Keratinocyte (primary cell): ENCODE data around the gene SCAF4. TPM values are rescaled to one million over a fixed set of nuclear protein-coding genes. Genes with fewer than 3 reads are reported as not detected.

ENCODE experiments used
- DNase-seq: peaks from one replicate; pipeline ENCODE4 v3.0.0-alpha.2; 2011; ENCODE audit warnings: low read depth, missing footprints, low spot score
- FAIRE-seq: peaks from 2 replicates; lab custom pipeline; 2011; peaks lifted over from hg19 to GRCh38; lab: Jason Lieb, UNC
- H2AFZ ChIP-seq: 2 replicates; pipeline ENCODE4 v1.6.0; 2012; ENCODE audit warnings: low read length, control low read depth, inconsistent platforms; ENCODE audit not compliant: control insufficient read depth
- H3K27ac ChIP-seq: 2 replicates; pipeline ENCODE4 v1.5.1; 2011; ENCODE audit warnings: low read length; ENCODE audit not compliant: control insufficient read depth, insufficient read depth
- H3K27me3 ChIP-seq: 3 replicates; pipeline ENCODE4 v1.6.0; 2011; ENCODE audit warnings: low read length; ENCODE audit not compliant: control insufficient read depth, insufficient read depth; ENCODE audit errors: extremely low read depth
- H3K36me3 ChIP-seq, 2 experiments: 2 replicates in 1 of 2; 3 replicates in 1 of 2; pipeline ENCODE4 v1.5.1; 2011; ENCODE audit warnings: low read length in 2 of 2, mild to moderate bottlenecking in 1 of 2; ENCODE audit not compliant: control insufficient read depth in 2 of 2, insufficient read depth in 2 of 2; ENCODE audit errors: extremely low read depth in 1 of 2
- H3K4me1 ChIP-seq: 3 replicates; pipeline ENCODE4 v1.5.1; 2011; ENCODE audit warnings: low read length; ENCODE audit not compliant: control insufficient read depth, insufficient read depth; ENCODE audit errors: extremely low read depth
- H3K4me2 ChIP-seq: 3 replicates; pipeline ENCODE4 v1.6.0; 2011; ENCODE audit warnings: low read depth, low read length; ENCODE audit not compliant: control insufficient read depth, insufficient read depth; ENCODE audit errors: extremely low read depth
- H3K4me3 ChIP-seq, 3 experiments: fragments of 200-600 bp in 1 of 3; sonication (generic) in 1 of 3; 2 replicates in 2 of 3; 3 replicates in 1 of 3; pipeline ENCODE4 v1.5.1; 2011 to 2016; ENCODE audit warnings: low read length in 3 of 3, mild to moderate bottlenecking in 3 of 3, control low read depth in 2 of 3, inconsistent platforms in 1 of 3, low read depth in 1 of 3, mixed read lengths in 1 of 3, mixed run types in 1 of 3, moderate library complexity in 1 of 3; ENCODE audit not compliant: control insufficient read depth in 2 of 3, insufficient read depth in 2 of 3; ENCODE audit errors: extremely low read depth in 1 of 3
- H3K79me2 ChIP-seq: 2 replicates; pipeline ENCODE4 v1.6.0; 2012; ENCODE audit warnings: low read length; ENCODE audit not compliant: control insufficient read depth, insufficient read depth
- H3K9ac ChIP-seq: 3 replicates; pipeline ENCODE4 v1.6.0; 2011; ENCODE audit warnings: low read length; ENCODE audit not compliant: control insufficient read depth, insufficient read depth; ENCODE audit errors: extremely low read depth
- H3K9me1 ChIP-seq: 3 replicates; pipeline ENCODE4 v1.6.0; 2011; ENCODE audit warnings: low read length; ENCODE audit not compliant: control insufficient read depth, insufficient read depth; ENCODE audit errors: extremely low read depth
- H3K9me3 ChIP-seq: 2 replicates; pipeline ENCODE4 v1.5.1; 2012; ENCODE audit warnings: low read depth, low read length; ENCODE audit not compliant: control insufficient read depth
- H4K20me1 ChIP-seq: 3 replicates; pipeline ENCODE4 v1.6.0; 2011; ENCODE audit warnings: low read length; ENCODE audit not compliant: control insufficient read depth, insufficient read depth; ENCODE audit errors: extremely low read depth
- EZH2 ChIP-seq: IDR thresholded peaks from one replicate; pipeline ENCODE4 v1.6.1; 2012; ENCODE audit warnings: inconsistent platforms, mild to moderate bottlenecking, low read length, moderate library complexity
- dilution Hi-C: fragments of 300-500 bp; cut with MboI; formaldehyde crosslinking; loops from one replicate; pipeline ENCODE4 v1.7.0; 2020; ENCODE audit warnings: low sequenced_read_pairs; ENCODE audit not compliant: extremely low pct_ligation_motif_present
- polyA minus RNA-seq, 3 experiments: library from RNA; depleted of rRNA, polyadenylated mRNA; stranded (reverse); fragments of >200 nt; gene quantifications; 1 replicate in 1 of 3; 2 replicates in 1 of 3; 3 replicates in 1 of 3; pipeline ENCODE4 v1.2.3, GENCODE V29; 2011
- polyA plus RNA-seq, 5 experiments: library from polyadenylated mRNA; depleted of rRNA in 3 of 5; stranded (reverse) in 3 of 5; stranded (forward) in 1 of 5; unstranded in 1 of 5; fragments of >200 nt; gene quantifications; 1 replicate in 1 of 5; 2 replicates in 3 of 5; 3 replicates in 1 of 5; pipeline versions ENCODE4 v1.2.1 to v1.2.3, GENCODE V29; 2011 to 2012; ENCODE audit warnings: missing spikeins in 2 of 5, low read depth in 1 of 5, low replicate concordance in 1 of 5
- TF ChIP-seq, protein P1 (sequence below), 3 experiments: IDR thresholded peaks in 1 of 3; conservative IDR thresholded peaks in 1 of 3; optimal IDR thresholded peaks in 1 of 3; 2 replicates in 2 of 3; 3 replicates in 1 of 3; pipeline versions ENCODE3 to v1.5.1; 2011; ENCODE audit warnings: low read length in 3 of 3, mild to moderate bottlenecking in 3 of 3, moderate library complexity in 2 of 3, control low read depth in 1 of 3, inconsistent platforms in 1 of 3; ENCODE audit not compliant: insufficient read depth in 2 of 3; ENCODE audit errors: extremely low read depth in 1 of 3

Gene SCAF4, protein sequence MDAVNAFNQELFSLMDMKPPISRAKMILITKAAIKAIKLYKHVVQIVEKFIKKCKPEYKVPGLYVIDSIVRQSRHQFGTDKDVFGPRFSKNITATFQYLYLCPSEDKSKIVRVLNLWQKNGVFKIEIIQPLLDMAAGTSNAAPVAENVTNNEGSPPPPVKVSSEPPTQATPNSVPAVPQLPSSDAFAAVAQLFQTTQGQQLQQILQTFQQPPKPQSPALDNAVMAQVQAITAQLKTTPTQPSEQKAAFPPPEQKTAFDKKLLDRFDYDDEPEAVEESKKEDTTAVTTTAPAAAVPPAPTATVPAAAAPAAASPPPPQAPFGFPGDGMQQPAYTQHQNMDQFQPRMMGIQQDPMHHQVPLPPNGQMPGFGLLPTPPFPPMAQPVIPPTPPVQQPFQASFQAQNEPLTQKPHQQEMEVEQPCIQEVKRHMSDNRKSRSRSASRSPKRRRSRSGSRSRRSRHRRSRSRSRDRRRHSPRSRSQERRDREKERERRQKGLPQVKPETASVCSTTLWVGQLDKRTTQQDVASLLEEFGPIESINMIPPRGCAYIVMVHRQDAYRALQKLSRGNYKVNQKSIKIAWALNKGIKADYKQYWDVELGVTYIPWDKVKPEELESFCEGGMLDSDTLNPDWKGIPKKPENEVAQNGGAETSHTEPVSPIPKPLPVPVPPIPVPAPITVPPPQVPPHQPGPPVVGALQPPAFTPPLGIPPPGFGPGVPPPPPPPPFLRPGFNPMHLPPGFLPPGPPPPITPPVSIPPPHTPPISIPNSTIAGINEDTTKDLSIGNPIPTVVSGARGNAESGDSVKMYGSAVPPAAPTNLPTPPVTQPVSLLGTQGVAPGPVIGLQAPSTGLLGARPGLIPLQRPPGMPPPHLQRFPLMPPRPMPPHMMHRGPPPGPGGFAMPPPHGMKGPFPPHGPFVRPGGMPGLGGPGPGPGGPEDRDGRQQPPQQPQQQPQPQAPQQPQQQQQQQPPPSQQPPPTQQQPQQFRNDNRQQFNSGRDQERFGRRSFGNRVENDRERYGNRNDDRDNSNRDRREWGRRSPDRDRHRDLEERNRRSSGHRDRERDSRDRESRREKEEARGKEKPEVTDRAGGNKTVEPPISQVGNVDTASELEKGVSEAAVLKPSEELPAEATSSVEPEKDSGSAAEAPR
- polyA plus RNA-seq (3.7 to 9.9 TPM (median 7.5 TPM) in 3 replicates), polyA minus RNA-seq (8.6 to 24.9 TPM (median 16.1 TPM) in 3 replicates)
- polyA plus RNA-seq (2011; ENCODE audit: low read depth) = 11.9 TPM
- polyA plus RNA-seq (2011; cell fraction: cytosol; rRNA removed) = 7.1 and 7.7 TPM in 2 replicates
- 31.8 and 33.1 TPM in 2 replicates for polyA plus RNA-seq (2011; cell fraction: nucleus; rRNA removed)
- polyA plus RNA-seq (2012; ENCODE audit: low replicate concordance) = 14.3 and 15.6 TPM in 2 replicates
- 5.9 TPM for polyA minus RNA-seq (2011; cell fraction: cytosol; rRNA and poly(A)+ RNA removed)
- polyA minus RNA-seq (2011; cell fraction: nucleus; rRNA and poly(A)+ RNA removed) = 18.4 and 30.9 TPM in 2 replicates

DNA sequence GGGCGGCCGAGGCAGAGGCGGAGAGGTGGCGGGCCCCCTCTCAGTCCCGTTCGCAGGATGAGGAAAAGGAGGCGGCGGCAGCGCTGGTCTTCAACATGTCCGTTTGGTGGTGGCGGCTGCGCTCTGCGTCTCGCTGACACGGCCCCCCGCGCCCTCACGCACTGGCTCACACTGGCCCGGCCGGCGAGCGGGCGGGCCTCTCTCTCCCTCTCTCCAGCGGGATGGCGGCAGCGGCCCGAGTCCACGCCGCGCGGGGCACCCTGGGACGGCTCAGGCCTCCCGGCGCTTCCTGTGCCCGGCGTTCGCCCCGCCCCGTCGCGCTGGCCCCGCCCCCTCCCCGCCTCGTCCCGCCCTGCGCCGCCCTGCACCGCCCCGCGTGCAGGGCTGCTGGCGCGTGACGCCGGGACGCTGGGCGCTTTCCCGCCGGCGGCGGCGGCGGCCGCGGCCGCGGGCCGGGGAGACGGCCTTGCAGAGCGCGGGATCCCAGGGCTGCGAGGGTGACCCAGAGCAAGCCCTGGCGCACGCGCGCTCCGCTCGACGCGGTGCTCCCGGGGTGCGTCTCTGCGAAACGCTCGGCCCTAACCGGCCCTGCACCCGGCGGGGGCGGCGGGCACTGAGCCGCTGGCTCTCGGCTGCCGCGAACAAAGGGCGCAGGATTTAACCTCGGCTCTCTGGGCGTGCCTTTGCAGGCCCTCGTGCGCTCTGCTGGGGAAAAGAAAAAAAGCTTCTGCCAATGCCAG, at the start of gene SCAF4:
Gene SCAF4 (minus strand): TSS at position 262 of the 740 bp plus-strand sequence. CDS start 426 bp downstream, outside the sequence.
- DNase-seq (no peak), FAIRE-seq (no peak)
- Histone ChIP-seq H4K20me1 (peaks cover 23% of the 10 kb centered on the region), H2AFZ (peak within 1 kb of the TSS; percentile 80), H3K27me3 (no peaks in the 10 kb centered on the region), H3K4me2 (peak within 1 kb of the TSS; percentile 94), H3K79me2 (peaks cover 48% of the 10 kb centered on the region), H3K9ac (peak within 1 kb of the TSS; percentile 92), H3K27ac (peak within 1 kb of the TSS; percentile 81), H3K36me3 (no peaks in the 10 kb centered on the region), H3K9me3 (no peaks in the 10 kb centered on the region), H3K9me1 (peaks cover 2% of the 10 kb centered on the region), H3K4me3 (peak within 1 kb of the TSS; percentile 83 to 95 (median 94)), H3K4me1 (peaks cover 26% of the 10 kb centered on the region)
- TF ChIP-seq, protein P1, sequence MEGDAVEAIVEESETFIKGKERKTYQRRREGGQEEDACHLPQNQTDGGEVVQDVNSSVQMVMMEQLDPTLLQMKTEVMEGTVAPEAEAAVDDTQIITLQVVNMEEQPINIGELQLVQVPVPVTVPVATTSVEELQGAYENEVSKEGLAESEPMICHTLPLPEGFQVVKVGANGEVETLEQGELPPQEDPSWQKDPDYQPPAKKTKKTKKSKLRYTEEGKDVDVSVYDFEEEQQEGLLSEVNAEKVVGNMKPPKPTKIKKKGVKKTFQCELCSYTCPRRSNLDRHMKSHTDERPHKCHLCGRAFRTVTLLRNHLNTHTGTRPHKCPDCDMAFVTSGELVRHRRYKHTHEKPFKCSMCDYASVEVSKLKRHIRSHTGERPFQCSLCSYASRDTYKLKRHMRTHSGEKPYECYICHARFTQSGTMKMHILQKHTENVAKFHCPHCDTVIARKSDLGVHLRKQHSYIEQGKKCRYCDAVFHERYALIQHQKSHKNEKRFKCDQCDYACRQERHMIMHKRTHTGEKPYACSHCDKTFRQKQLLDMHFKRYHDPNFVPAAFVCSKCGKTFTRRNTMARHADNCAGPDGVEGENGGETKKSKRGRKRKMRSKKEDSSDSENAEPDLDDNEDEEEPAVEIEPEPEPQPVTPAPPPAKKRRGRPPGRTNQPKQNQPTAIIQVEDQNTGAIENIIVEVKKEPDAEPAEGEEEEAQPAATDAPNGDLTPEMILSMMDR (optimal IDR thresholded peaks at IDR 0.05 in 1 of 3, IDR thresholded peaks at IDR 0.05 in 1 of 3, conservative IDR thresholded peaks at IDR 0.05 in 1 of 3; ENCODE audit: extremely low read depth in 1 of 3, insufficient read depth in 2 of 3, low read length in 3 of 3) = no peak
- dilution Hi-C loops = no loop called here

DNA sequence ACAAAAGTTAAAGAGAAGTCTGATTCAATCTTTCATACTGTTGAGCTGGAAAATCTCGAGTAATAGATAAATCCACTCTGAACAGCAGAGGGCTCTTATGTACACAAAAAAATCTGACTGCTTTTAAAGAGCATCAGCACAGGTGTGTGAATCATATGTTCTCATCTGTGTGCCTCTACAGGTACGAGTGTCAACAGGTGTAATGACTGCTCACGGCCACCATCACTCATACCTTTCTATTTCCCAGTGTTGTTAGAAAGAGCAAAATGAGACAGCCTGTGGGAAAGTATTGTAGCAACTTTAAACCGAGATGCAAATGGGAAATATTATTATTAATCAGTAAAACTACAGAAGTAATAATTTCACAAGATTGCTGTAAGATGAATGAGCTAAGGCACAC, 49.0 kb upstream of the SCAF4 start:
- no peaks in the 10 kb centered on the region for H3K9me3 ChIP-seq
- DNase-seq (no peak), FAIRE-seq (no peak)
- H3K9me1 ChIP-seq = no peaks in the 10 kb centered on the region
- no peak overlapping the region for H3K27ac ChIP-seq
- H3K4me2 ChIP-seq = no peak overlapping the region
- H3K9ac ChIP-seq = no peak overlapping the region
- TF ChIP-seq EZH2 = no peak
- TF ChIP-seq, protein P1 (optimal IDR thresholded peaks at IDR 0.05 in 1 of 3, IDR thresholded peaks at IDR 0.05 in 1 of 3, conservative IDR thresholded peaks at IDR 0.05 in 1 of 3; ENCODE audit: extremely low read depth in 1 of 3, insufficient read depth in 2 of 3, low read length in 3 of 3) = peak in 2 of 3 experiments; percentile 29 to 44
- H3K4me3 ChIP-seq = no peak overlapping the region
- dilution Hi-C loops = no loop called here
- H3K4me1 ChIP-seq = no peaks in the 10 kb centered on the region
- no peak overlapping the region for H2AFZ ChIP-seq
- H3K36me3 ChIP-seq = no peaks in the 10 kb centered on the region
- H4K20me1 ChIP-seq = no peaks in the 10 kb centered on the region
- no peaks in the 10 kb centered on the region for H3K27me3 ChIP-seq
- no peaks in the 10 kb centered on the region for H3K79me2 ChIP-seq
